Adrenal gland (tissue), 12 donors: ENCODE data around the gene PTPN23. TPM values are rescaled to one million over a fixed set of nuclear protein-coding genes. Genes with fewer than 3 reads are reported as not detected.

Source experiments
- DNase-seq, 7 donors: peaks; one replicate each; pipeline ENCODE4 v3.0.0-alpha.2; 2019 to 2020
- H3K27ac ChIP-seq, 5 donors: fragments of 200-600 bp; sonication (generic) in 4 of 5; 1 replicate in 3 of 5; 2 replicates in 2 of 5; pipeline versions ENCODE4 v1.5.1 to v1.8.0; 2016 to 2020; ENCODE audit warnings: mild to moderate bottlenecking in 1 of 5
- H3K27me3 ChIP-seq: fragments of 200-600 bp; 2 replicates; pipeline ENCODE4 v1.8.0; 2021
- H3K36me3 ChIP-seq, 2 donors: fragments of 200-600 bp; replicated peaks in 1 of 2; 1 replicate in 1 of 2; 2 replicates in 1 of 2; pipeline versions ENCODE4 v1.5.1 to v1.8.0; 2018 to 2022
- H3K4me1 ChIP-seq, 2 donors: fragments of 200-600 bp; replicated peaks in 1 of 2; 1 replicate in 1 of 2; 2 replicates in 1 of 2; pipeline versions ENCODE4 v1.5.1 to v1.8.0; 2018 to 2021
- H3K4me3 ChIP-seq, 4 donors: fragments of 200-600 bp; sonication (generic) in 3 of 4; one replicate each; pipeline ENCODE4 v1.5.1; 2016 to 2018
- H3K9me3 ChIP-seq, 3 donors: fragments of 200-600 bp; sonication (generic) in 1 of 3; replicated peaks in 1 of 3; 1 replicate in 2 of 3; 2 replicates in 1 of 3; pipeline versions ENCODE4 v1.5.1 to v1.8.0; 2016 to 2021
- POLR2A ChIP-seq, 2 donors: fragments of 450-650 bp; IDR thresholded peaks; one replicate each; pipeline ENCODE4 v1.6.1; 2017; ENCODE audit warnings: antibody characterized with exemption in 2 of 2, mild to moderate bottlenecking in 2 of 2, moderate library complexity in 1 of 2
- WGBS, 4 donors: extraction: QIAGEN DNeasy Blood & Tissue Kit in 2 of 4; methylation state at CpG; one replicate each; pipeline versions ENCODE4 v1.1.5 to v1.1.7; 2013 to 2017; 5-methylcytosine and 5-hydroxymethylcytosine counted together
- intact Hi-C, 2 donors: fragments of 100-400 bp; cut with DNase I; formaldehyde crosslinking; loops; one replicate each; pipeline versions ENCODE4 v1.14.1 to v1.15.0; 2022 to 2023
- polyA plus RNA-seq, 3 donors: library from polyadenylated mRNA; stranded (reverse); fragments of 200-250 nt in 2 of 3; fragments of 350-450 nt in 1 of 3; fragmentation: Illumina TruSeq in 1 of 3; extraction: RNeasy Lipid Tissue Mini Kit (QIAGEN cat#74804) in 1 of 3; gene quantifications; one replicate each; pipeline ENCODE4 v1.2.3, GENCODE V29; 2013 to 2014
- total RNA-seq, 9 donors: library from RNA; depleted of rRNA in 4 of 9; stranded (reverse); fragments of >200 nt in 4 of 9; fragments of 120-200 nt in 1 of 9; fragmentation: NEBNext Ultra II Directional in 1 of 9; extraction: Animal tissue kit (Norgen Biotek cat#: 25700) in 1 of 9; gene quantifications; one replicate each; pipeline versions ENCODE4 v1.1.0 to v1.2.4, GENCODE V29; 2013 to 2023
- TF ChIP-seq, protein P1 (sequence below), 6 experiments: fragments of 450-650 bp in 4 of 6; fragments of 200-600 bp in 2 of 6; sonication (generic) in 1 of 6; IDR thresholded peaks; 1 replicate in 5 of 6; 2 replicates in 1 of 6; pipeline versions ENCODE4 v1.5.1 to v1.8.0; 2016 to 2021; ENCODE audit warnings: antibody characterized with exemption in 6 of 6, mild to moderate bottlenecking in 2 of 6, moderate library complexity in 1 of 6
- donor health status: healthy with polysubstance abuse.
- donor health status: Bipolar disorder and iron deficiency.
- donor health status: DM: yes; HTN: yes; CAD: no.
- donor health status: DM: no; HTN: no; CAD: no.
- donor health status: DM: no; HTN: no; CAD: no.
- donor health status: DM: yes; HTN: yes; CAD: no.

The PTPN23 gene
- total and polyA plus RNA-seq, 12 donors = 8.4 to 70.0 (median 33.9) TPM

DNA sequence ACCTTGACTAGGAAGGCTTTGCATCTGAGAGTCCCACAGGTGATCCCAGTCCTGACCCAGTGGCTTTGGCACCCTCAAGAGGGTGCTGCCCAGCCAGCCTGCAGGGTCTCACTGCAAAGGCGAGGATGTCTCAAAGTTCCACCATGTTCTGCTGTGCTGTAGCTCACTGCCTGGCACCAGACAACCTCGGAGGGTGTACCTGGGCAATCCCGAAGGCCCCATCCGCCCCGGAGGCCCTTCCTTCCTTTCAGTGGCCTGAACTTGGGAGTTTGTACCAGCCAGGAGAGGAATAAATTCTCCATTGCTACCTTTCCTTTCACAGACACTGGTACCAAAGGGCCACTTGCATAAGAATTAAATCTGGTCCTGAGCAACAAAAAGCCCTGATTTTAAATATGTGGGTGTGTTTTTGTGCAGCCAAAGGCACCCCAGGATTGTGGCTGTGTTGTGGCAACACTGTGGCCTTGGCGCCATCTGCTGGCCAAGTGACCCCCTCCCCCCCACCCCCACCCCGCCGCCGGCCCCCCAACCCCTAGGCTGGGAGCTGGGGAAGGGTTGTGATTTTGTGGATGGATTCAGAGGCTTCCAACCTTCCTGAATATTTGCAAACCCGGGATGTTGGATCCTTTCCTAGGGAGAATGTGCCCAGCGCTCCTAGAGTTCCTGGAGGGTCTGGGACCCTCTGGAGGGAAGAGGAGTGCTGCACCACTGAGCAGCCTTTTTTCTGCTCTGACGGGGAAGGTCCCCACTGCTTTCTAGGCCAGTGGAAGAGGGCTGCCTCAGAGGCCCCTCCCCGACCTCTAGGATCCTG is 9.7 kb upstream of the PTPN23 start:
- 28 to 39% (median 33%) methylated on average over 6 to 13 of the region's 13 CpGs for WGBS, 4 donors
- Histone ChIP-seq H3K27ac (no peak overlapping the region), H3K27me3 (no peaks in the 10 kb centered on the region), H3K36me3 (no peaks in the 10 kb centered on the region), H3K4me3 (no peak overlapping the region), H3K4me1 (peaks cover 0 to 2% of the 10 kb centered on the region in 2 donors), H3K9me3 (no peaks in the 10 kb centered on the region)
- TF ChIP-seq, protein P1, sequence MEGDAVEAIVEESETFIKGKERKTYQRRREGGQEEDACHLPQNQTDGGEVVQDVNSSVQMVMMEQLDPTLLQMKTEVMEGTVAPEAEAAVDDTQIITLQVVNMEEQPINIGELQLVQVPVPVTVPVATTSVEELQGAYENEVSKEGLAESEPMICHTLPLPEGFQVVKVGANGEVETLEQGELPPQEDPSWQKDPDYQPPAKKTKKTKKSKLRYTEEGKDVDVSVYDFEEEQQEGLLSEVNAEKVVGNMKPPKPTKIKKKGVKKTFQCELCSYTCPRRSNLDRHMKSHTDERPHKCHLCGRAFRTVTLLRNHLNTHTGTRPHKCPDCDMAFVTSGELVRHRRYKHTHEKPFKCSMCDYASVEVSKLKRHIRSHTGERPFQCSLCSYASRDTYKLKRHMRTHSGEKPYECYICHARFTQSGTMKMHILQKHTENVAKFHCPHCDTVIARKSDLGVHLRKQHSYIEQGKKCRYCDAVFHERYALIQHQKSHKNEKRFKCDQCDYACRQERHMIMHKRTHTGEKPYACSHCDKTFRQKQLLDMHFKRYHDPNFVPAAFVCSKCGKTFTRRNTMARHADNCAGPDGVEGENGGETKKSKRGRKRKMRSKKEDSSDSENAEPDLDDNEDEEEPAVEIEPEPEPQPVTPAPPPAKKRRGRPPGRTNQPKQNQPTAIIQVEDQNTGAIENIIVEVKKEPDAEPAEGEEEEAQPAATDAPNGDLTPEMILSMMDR (IDR thresholded peaks at IDR 0.05) = peak in 2 of 6 experiments; percentile 11 to 38
- no peak for TF ChIP-seq POLR2A (IDR thresholded peaks at IDR 0.05)
- peak in 1 of 7 donors; percentile 24 for DNase-seq
- intact Hi-C loops = no loop called here

DNA sequence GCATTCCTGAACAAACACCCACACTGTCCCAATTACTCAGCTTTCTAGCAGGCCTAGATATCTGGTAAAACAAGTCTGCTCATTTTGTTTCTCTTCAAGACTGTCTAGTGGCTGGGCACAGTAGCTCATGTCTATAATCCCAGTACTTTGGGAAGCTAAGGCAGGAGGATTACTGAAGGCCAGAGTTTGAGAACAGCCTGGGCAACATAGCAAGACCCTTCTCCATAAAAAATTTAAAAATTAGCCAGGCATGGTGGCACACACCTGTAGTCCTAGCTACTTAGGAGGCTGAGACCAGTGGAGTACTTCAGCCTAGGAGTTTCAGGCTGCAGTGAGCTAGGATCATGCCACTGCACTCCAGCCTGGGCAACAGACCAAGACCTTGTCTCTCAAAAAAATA is 6.2 kb upstream of the PTPN23 start:
- intact Hi-C loops = no loop called here
- DNase-seq = peak in 2 of 7 donors; percentile 40 to 44
- no peaks in the 10 kb centered on the region for H3K27me3 ChIP-seq
- no peak overlapping the region for H3K27ac ChIP-seq
- H3K36me3 ChIP-seq = no peaks in the 10 kb centered on the region
- no peak overlapping the region for H3K4me3 ChIP-seq
- H3K9me3 ChIP-seq = no peaks in the 10 kb centered on the region
- H3K4me1 ChIP-seq = peaks cover 4 to 10% of the 10 kb centered on the region in 2 donors
- TF ChIP-seq, protein P1 (IDR thresholded peaks at IDR 0.05) = no peak
- no peak for TF ChIP-seq POLR2A (IDR thresholded peaks at IDR 0.05)

DNA sequence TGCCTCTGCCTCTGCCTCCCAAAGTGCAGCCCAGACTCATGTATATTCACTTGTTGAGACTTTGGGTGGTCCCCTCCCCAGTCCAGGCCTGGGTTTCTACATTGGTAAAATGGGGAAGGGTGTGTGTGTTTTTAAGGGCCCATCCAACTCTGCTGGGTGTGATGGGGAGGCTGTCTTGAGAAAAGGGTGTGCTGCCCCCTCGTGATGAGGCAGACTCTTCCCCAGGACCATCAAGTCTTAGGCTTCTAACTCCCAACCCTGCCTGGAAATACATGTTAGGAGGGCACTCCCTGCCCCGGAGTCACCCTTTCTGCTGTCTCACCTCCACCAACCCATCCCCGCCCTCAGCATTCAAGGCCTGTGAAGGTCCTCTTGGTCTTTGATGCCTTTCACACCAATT is 4.4 kb upstream of the PTPN23 start:
- WGBS, 4 donors = 85 to 92% (median 86%) methylated on average over 3 of the region's 3 CpGs
- no peak for TF ChIP-seq POLR2A (IDR thresholded peaks at IDR 0.05)
- TF ChIP-seq, protein P1 (IDR thresholded peaks at IDR 0.05) = no peak
- Histone ChIP-seq H3K27ac (no peak overlapping the region), H3K9me3 (no peaks in the 10 kb centered on the region), H3K4me1 (peaks cover 8 to 15% of the 10 kb centered on the region in 2 donors), H3K4me3 (no peak overlapping the region), H3K36me3 (no peaks in the 10 kb centered on the region), H3K27me3 (no peaks in the 10 kb centered on the region)
- DNase-seq = no peak
- intact Hi-C loops = no loop called here

DNA sequence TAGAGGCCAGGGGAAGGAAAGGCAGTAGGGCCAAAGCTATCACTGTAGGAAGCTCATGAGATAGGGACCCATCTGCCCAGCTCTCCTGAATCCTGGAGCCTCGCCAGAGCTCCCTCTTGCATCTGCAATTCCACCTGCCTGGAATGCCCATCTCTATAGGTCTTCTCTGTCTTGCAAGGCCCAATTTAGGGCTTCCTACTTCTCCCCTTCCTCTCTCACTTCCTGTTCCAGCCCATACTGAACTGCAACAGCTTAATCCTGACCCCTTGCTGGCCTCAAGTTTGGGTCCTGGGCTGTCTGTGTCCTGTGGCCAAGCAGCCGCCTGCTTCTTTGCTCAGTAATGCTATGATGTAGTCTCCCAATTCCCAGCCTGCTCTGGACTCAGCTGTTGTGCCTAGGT is 3.6 kb upstream of the PTPN23 start:
- intact Hi-C loops = no loop called here
- Histone ChIP-seq H3K27me3 (no peaks in the 10 kb centered on the region), H3K36me3 (no peaks in the 10 kb centered on the region), H3K9me3 (no peaks in the 10 kb centered on the region), H3K4me3 (no peak overlapping the region), H3K4me1 (peaks cover 8 to 21% of the 10 kb centered on the region in 2 donors), H3K27ac (no peak overlapping the region)
- WGBS, 4 donors = 61 to 89% (median 77%) methylated on average over 2 of the region's 2 CpGs
- DNase-seq = no peak
- TF ChIP-seq POLR2A (IDR thresholded peaks at IDR 0.05) = no peak

DNA sequence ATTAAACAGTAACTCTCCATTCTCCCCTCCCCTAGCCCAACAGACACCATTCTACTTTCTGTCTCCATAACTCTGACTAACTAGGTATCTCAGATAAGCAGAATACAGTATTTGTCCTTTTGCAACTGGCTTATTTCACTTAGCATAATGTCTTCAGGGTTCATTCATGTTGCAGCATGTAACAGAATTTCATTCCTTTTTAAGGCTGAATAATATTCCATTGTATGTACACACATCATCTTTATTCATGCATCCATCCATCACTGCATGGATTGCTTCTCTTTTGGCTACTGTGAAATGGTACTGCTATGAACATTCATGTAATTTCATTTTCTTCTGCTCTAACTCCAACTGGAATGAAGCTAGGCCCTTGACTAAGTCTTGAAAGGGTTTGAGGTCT is 2.0 kb upstream of the PTPN23 start:
- Histone ChIP-seq H3K4me1 (peaks cover 8 to 33% of the 10 kb centered on the region in 2 donors), H3K27ac (no peak overlapping the region), H3K36me3 (no peaks in the 10 kb centered on the region), H3K9me3 (no peaks in the 10 kb centered on the region), H3K27me3 (no peaks in the 10 kb centered on the region), H3K4me3 (no peak overlapping the region)
- DNase-seq = no peak
- intact Hi-C loops = no loop called here
- TF ChIP-seq, protein P1 (IDR thresholded peaks at IDR 0.05) = no peak
- TF ChIP-seq POLR2A (IDR thresholded peaks at IDR 0.05) = no peak
